Liver (tissue), 9 donors: Measurements from ENCODE around the gene KIAA0586. TPM values are rescaled to one million over a fixed set of nuclear protein-coding genes. Genes with fewer than 3 reads are reported as not detected.

Source experiments
- DNase-seq: peaks from one replicate; pipeline ENCODE4 v3.0.0-alpha.2; 2017; ENCODE audit warnings: low spot score
- H3K27ac ChIP-seq, 2 donors: one replicate each; pipeline ENCODE4 v1.7.0; 2013; ENCODE audit warnings: inconsistent platforms in 2 of 2, low read length in 2 of 2, control low read depth in 1 of 2, low read depth in 1 of 2, mild to moderate bottlenecking in 1 of 2
- H3K27me3 ChIP-seq, 4 donors: one replicate each; pipeline versions ENCODE4 v1.6.1 to v1.7.0; 2013; ENCODE audit warnings: low read length in 3 of 4, inconsistent platforms in 1 of 4, mild to moderate bottlenecking in 1 of 4, moderate library complexity in 1 of 4; ENCODE audit not compliant: control insufficient read depth in 4 of 4, insufficient read depth in 4 of 4
- H3K36me3 ChIP-seq, 4 donors: one replicate each; pipeline versions ENCODE4 v1.6.1 to v1.7.0; 2013; ENCODE audit warnings: low read length in 3 of 4, mild to moderate bottlenecking in 3 of 4, low read depth in 1 of 4, moderate library complexity in 1 of 4; ENCODE audit not compliant: control insufficient read depth in 4 of 4, insufficient read depth in 3 of 4
- H3K4me1 ChIP-seq, 4 donors: one replicate each; pipeline versions ENCODE4 v1.6.1 to v1.7.0; 2013; ENCODE audit warnings: low read length in 3 of 4, mild to moderate bottlenecking in 3 of 4, moderate library complexity in 1 of 4; ENCODE audit not compliant: control insufficient read depth in 4 of 4, insufficient read depth in 4 of 4
- H3K4me3 ChIP-seq, 3 donors: one replicate each; pipeline versions ENCODE4 v1.6.1 to v1.7.0; 2013; ENCODE audit warnings: low read length in 3 of 3, control low read depth in 1 of 3, low read depth in 1 of 3, mild to moderate bottlenecking in 1 of 3
- H3K9ac ChIP-seq, 2 donors: one replicate each; pipeline ENCODE4 v1.7.0; 2013; ENCODE audit warnings: low read length in 2 of 2, mild to moderate bottlenecking in 2 of 2, moderate library complexity in 2 of 2, control low read depth in 1 of 2, low read depth in 1 of 2
- H3K9me3 ChIP-seq, 4 donors: one replicate each; pipeline versions ENCODE4 v1.6.1 to v1.7.0; 2013; ENCODE audit warnings: low read length in 3 of 4; ENCODE audit not compliant: control insufficient read depth in 4 of 4
- EGR1 ChIP-seq, 2 donors: IDR thresholded peaks; 2 replicates each; pipeline ENCODE4 v1.6.1; 2016 to 2018; ENCODE audit warnings: antibody characterized with exemption in 2 of 2, low read depth in 2 of 2
- FOXA1 ChIP-seq: IDR thresholded peaks from 2 replicates; pipeline ENCODE4 v1.6.1; 2016; ENCODE audit warnings: antibody characterized with exemption
- FOXA2 ChIP-seq: IDR thresholded peaks from 2 replicates; pipeline ENCODE4 v1.6.1; 2016; ENCODE audit warnings: antibody characterized with exemption
- GABPA ChIP-seq, 2 donors: IDR thresholded peaks in 1 of 2; conservative IDR thresholded peaks in 1 of 2; 2 replicates each; pipeline ENCODE4 v1.6.1; 2016; ENCODE audit warnings: antibody characterized with exemption in 2 of 2, mild to moderate bottlenecking in 1 of 2, moderate library complexity in 1 of 2
- HNF4A ChIP-seq, 2 donors: conservative IDR thresholded peaks; 2 replicates each; pipeline ENCODE4 v1.6.1; 2016; ENCODE audit warnings: antibody characterized with exemption in 2 of 2, mild to moderate bottlenecking in 2 of 2
- HNF4G ChIP-seq: IDR thresholded peaks from 2 replicates; pipeline ENCODE4 v1.6.1; 2016; ENCODE audit warnings: antibody characterized with exemption
- JUND ChIP-seq, 2 donors: IDR thresholded peaks; 2 replicates each; pipeline ENCODE4 v1.6.1; 2016; ENCODE audit warnings: antibody characterized with exemption in 2 of 2
- NR2F2 ChIP-seq: IDR thresholded peaks from 2 replicates; pipeline ENCODE4 v1.6.1; 2016; ENCODE audit warnings: antibody characterized with exemption
- RAD21 ChIP-seq, 2 donors: IDR thresholded peaks; 2 replicates each; pipeline ENCODE4 v1.6.1; 2016; ENCODE audit warnings: antibody characterized with exemption in 2 of 2, mild to moderate bottlenecking in 2 of 2
- REST ChIP-seq: IDR thresholded peaks from 2 replicates; pipeline ENCODE4 v1.6.1; 2016; ENCODE audit warnings: antibody characterized with exemption, mild to moderate bottlenecking
- RXRA ChIP-seq, 2 donors: IDR thresholded peaks; 2 replicates each; pipeline ENCODE4 v1.6.1; 2017 to 2018; ENCODE audit warnings: antibody characterized with exemption in 2 of 2, mild to moderate bottlenecking in 1 of 2
- SP1 ChIP-seq: IDR thresholded peaks from 2 replicates; pipeline ENCODE4 v1.6.1; 2018; ENCODE audit warnings: antibody characterized with exemption, mild to moderate bottlenecking
- TAF1 ChIP-seq: conservative IDR thresholded peaks from 2 replicates; pipeline ENCODE4 v1.6.1; 2016; ENCODE audit warnings: antibody characterized with exemption, mild to moderate bottlenecking
- YY1 ChIP-seq: IDR thresholded peaks from 2 replicates; pipeline ENCODE4 v1.6.1; 2016; ENCODE audit warnings: antibody characterized with exemption, mild to moderate bottlenecking
- ZBTB33 ChIP-seq: IDR thresholded peaks from 2 replicates; pipeline ENCODE4 v1.6.1; 2016; ENCODE audit warnings: antibody characterized with exemption
- whole genome bisulfite sequencing: extraction: QIAGEN DNeasy Blood & Tissue Kit; methylation state at CpG from one replicate; pipeline ENCODE4 v1.1.7; 2013; 5-methylcytosine and 5-hydroxymethylcytosine counted together
- polyA plus RNA-seq, 2 donors: library from polyadenylated mRNA; stranded (reverse) in 1 of 2; unstranded in 1 of 2; fragments of 200-250 nt in 1 of 2; fragments of >200 nt in 1 of 2; fragmentation: Nextera tagmentation in 1 of 2; extraction: Ambion mirVana in 1 of 2; gene quantifications; one replicate each; pipeline versions ENCODE4 v1.2.1 to v1.2.3, GENCODE V29; 2013 to 2015
- total RNA-seq, 2 donors: library from RNA; depleted of rRNA; stranded (reverse); fragments of >200 nt; gene quantifications; one replicate each; pipeline ENCODE4 v1.2.3, GENCODE V29; 2014
- TF ChIP-seq, protein P1 (sequence below): IDR thresholded peaks from 2 replicates; pipeline ENCODE4 v1.6.1; 2016; ENCODE audit warnings: antibody characterized with exemption
- TF ChIP-seq, protein P2 (sequence below): fragments of 150-350 bp; IDR thresholded peaks from 2 replicates; pipeline ENCODE4 v1.5.1; 2017; ENCODE audit warnings: improper control_type of control experiment, low read depth, low read length; ENCODE audit not compliant: missing input control
- TF ChIP-seq, protein P3 (sequence below): IDR thresholded peaks from 2 replicates; pipeline ENCODE4 v1.6.1; 2016; ENCODE audit warnings: antibody characterized with exemption
- donor health status: healthy.
- donor health status: healthy.
- donor health status: healthy.
- donor health status: healthy.
- donor health status: healthy.

Gene KIAA0586
- total and polyA plus RNA-seq, 4 donors, result 3.6 to 18.2 (median 7.8) TPM

DNA sequence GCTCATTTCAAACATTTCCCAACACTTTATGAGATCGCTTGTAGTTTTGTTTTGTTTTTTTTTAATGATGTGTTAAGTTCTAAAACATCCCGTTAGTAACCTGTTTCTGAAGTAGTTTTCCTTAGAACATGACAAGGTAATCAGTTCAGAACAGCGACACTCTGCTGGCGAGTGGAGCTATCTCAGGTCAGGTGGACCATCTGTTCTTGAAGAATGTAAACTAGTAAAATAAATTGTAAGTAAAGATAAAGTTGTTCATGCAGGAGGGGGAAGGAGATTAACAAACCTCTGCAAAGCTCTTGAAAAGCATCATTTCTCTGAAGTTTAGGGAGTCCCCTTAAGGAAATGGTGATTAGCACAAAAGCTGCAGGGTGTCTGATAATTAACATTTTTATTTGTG, 138.3 kb downstream of the KIAA0586 start:
- TF ChIP-seq, protein P1, sequence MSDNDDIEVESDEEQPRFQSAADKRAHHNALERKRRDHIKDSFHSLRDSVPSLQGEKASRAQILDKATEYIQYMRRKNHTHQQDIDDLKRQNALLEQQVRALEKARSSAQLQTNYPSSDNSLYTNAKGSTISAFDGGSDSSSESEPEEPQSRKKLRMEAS, result no peak
- TF ChIP-seq SP1, result no peak
- TF ChIP-seq FOXA1, result no peak
- TF ChIP-seq JUND (IDR thresholded peaks at IDR 0.05), result no peak
- no peak for TF ChIP-seq HNF4A (conservative IDR thresholded peaks at IDR 0.05)
- no peak for TF ChIP-seq RAD21 (IDR thresholded peaks at IDR 0.05)
- TF ChIP-seq REST, result no peak
- TF ChIP-seq YY1, result no peak
- no peak for TF ChIP-seq NR2F2
- no peak for TF ChIP-seq HNF4G
- no peak for TF ChIP-seq FOXA2
- TF ChIP-seq, protein P2, sequence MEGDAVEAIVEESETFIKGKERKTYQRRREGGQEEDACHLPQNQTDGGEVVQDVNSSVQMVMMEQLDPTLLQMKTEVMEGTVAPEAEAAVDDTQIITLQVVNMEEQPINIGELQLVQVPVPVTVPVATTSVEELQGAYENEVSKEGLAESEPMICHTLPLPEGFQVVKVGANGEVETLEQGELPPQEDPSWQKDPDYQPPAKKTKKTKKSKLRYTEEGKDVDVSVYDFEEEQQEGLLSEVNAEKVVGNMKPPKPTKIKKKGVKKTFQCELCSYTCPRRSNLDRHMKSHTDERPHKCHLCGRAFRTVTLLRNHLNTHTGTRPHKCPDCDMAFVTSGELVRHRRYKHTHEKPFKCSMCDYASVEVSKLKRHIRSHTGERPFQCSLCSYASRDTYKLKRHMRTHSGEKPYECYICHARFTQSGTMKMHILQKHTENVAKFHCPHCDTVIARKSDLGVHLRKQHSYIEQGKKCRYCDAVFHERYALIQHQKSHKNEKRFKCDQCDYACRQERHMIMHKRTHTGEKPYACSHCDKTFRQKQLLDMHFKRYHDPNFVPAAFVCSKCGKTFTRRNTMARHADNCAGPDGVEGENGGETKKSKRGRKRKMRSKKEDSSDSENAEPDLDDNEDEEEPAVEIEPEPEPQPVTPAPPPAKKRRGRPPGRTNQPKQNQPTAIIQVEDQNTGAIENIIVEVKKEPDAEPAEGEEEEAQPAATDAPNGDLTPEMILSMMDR, result no peak
- no peak for TF ChIP-seq ZBTB33
- TF ChIP-seq RXRA (IDR thresholded peaks at IDR 0.05), result no peak
- no peak for TF ChIP-seq EGR1 (IDR thresholded peaks at IDR 0.05; ENCODE audit: low read depth in 2 of 2)
- TF ChIP-seq, protein P3, sequence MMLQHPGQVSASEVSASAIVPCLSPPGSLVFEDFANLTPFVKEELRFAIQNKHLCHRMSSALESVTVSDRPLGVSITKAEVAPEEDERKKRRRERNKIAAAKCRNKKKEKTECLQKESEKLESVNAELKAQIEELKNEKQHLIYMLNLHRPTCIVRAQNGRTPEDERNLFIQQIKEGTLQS, result no peak
- no peak for TF ChIP-seq GABPA (IDR thresholded peaks at IDR 0.05 in 1 of 2, conservative IDR thresholded peaks at IDR 0.05 in 1 of 2)
- TF ChIP-seq TAF1, result no peak
- Histone ChIP-seq H3K4me1 (no peaks in the 10 kb centered on the region), H3K27me3 (no peaks in the 10 kb centered on the region), H3K4me3 (no peak overlapping the region), H3K36me3 (no peaks in the 10 kb centered on the region), H3K27ac (no peak overlapping the region), H3K9me3 (no peaks in the 10 kb centered on the region), H3K9ac (no peak overlapping the region)
- no peak for DNase-seq
- 90% methylated on average over 4 of the region's 4 CpGs for WGBS
